OCI-LY1 (cell line): ENCODE data around the gene PDCD1.

ENCODE experiments used
- H2AFZ ChIP-seq: fragments of 200-600 bp; sonication (generic), shearing (Covaris generic); 2 replicates; pipeline ENCODE4 v1.6.0; 2014; ENCODE audit warnings: antibody characterized with exemption, mild to moderate bottlenecking, low read length
- H3F3A ChIP-seq: fragments of 200-600 bp; sonication (generic), shearing (Covaris generic); 2 replicates; pipeline ENCODE4 v1.6.0; 2014; ENCODE audit warnings: mild to moderate bottlenecking, antibody characterized with exemption, low read length, moderate library complexity; ENCODE audit not compliant: insufficient read depth
- H3K27ac ChIP-seq: fragments of 200-600 bp; sonication (generic); 2 replicates; pipeline ENCODE4 v1.5.1; 2014; ENCODE audit warnings: low read length, mixed run types, mild to moderate bottlenecking, low read depth; ENCODE audit not compliant: poor library complexity, severe bottlenecking
- H3K27me3 ChIP-seq: fragments of 200-600 bp; sonication (generic); 2 replicates; pipeline ENCODE4 v1.6.0; 2014; ENCODE audit warnings: antibody characterized with exemption, mild to moderate bottlenecking, low read length, moderate library complexity; ENCODE audit not compliant: insufficient read depth
- H3K36me3 ChIP-seq: fragments of 200-600 bp; sonication (generic); 2 replicates; pipeline ENCODE4 v1.6.1; 2014; ENCODE audit warnings: mild to moderate bottlenecking, antibody characterized with exemption, low read length, moderate library complexity, mixed read lengths; ENCODE audit not compliant: insufficient read depth
- H3K4me1 ChIP-seq: fragments of 200-600 bp; sonication (generic); 2 replicates; pipeline ENCODE4 v1.5.1; 2014; ENCODE audit warnings: mild to moderate bottlenecking, low read length, moderate library complexity; ENCODE audit not compliant: insufficient read depth, severe bottlenecking
- H3K4me2 ChIP-seq: fragments of 200-600 bp; sonication (generic), shearing (Covaris generic); 2 replicates; pipeline ENCODE4 v1.6.1; 2014; ENCODE audit warnings: low read length
- H3K4me3 ChIP-seq: fragments of 200-600 bp; sonication (generic); 2 replicates; pipeline ENCODE4 v1.5.1; 2014; ENCODE audit warnings: low read length, low read depth, mild to moderate bottlenecking, mixed read lengths; ENCODE audit not compliant: poor library complexity, severe bottlenecking
- H3K79me2 ChIP-seq: fragments of 200-600 bp; shearing (Covaris generic); 2 replicates; pipeline ENCODE4 v1.6.1; 2016; ENCODE audit warnings: mixed run types, low read length, mixed read lengths; ENCODE audit not compliant: insufficient read depth
- H3K9ac ChIP-seq: fragments of 200-600 bp; sonication (generic), shearing (Covaris generic); 2 replicates; pipeline ENCODE4 v1.6.1; 2014; ENCODE audit warnings: mild to moderate bottlenecking, low read length, mixed read lengths
- H3K9me2 ChIP-seq: fragments of 200-600 bp; sonication (generic), shearing (Covaris generic); 2 replicates; pipeline ENCODE4 v1.6.1; 2014; ENCODE audit warnings: low read depth, mild to moderate bottlenecking, low read length, mixed read lengths
- H3K9me3 ChIP-seq: fragments of 200-600 bp; shearing (Covaris generic); 2 replicates; pipeline ENCODE4 v1.6.1; 2014; ENCODE audit warnings: low read length, mixed read lengths
- H4K20me1 ChIP-seq: fragments of 200-600 bp; sonication (generic), shearing (Covaris generic); 2 replicates; pipeline ENCODE4 v1.6.0; 2016; ENCODE audit warnings: mild to moderate bottlenecking, low read length; ENCODE audit not compliant: insufficient read depth
- EZH2 ChIP-seq: fragments of 200-600 bp; sonication (generic), shearing (Covaris generic); IDR thresholded peaks from 2 replicates; pipeline ENCODE4 v1.8.0; 2017; ENCODE audit warnings: borderline replicate concordance, mixed run types, mild to moderate bottlenecking, antibody characterized with exemption, low read length, moderate library complexity, mixed read lengths
- TF ChIP-seq, protein P1 (sequence below): fragments of 200-600 bp; sonication (generic), shearing (Covaris generic); IDR thresholded peaks from 2 replicates; pipeline ENCODE4 v1.5.1; 2017; ENCODE audit warnings: mild to moderate bottlenecking, antibody characterized with exemption, low read length, moderate library complexity, mixed read lengths

PDCD1 gene

DNA sequence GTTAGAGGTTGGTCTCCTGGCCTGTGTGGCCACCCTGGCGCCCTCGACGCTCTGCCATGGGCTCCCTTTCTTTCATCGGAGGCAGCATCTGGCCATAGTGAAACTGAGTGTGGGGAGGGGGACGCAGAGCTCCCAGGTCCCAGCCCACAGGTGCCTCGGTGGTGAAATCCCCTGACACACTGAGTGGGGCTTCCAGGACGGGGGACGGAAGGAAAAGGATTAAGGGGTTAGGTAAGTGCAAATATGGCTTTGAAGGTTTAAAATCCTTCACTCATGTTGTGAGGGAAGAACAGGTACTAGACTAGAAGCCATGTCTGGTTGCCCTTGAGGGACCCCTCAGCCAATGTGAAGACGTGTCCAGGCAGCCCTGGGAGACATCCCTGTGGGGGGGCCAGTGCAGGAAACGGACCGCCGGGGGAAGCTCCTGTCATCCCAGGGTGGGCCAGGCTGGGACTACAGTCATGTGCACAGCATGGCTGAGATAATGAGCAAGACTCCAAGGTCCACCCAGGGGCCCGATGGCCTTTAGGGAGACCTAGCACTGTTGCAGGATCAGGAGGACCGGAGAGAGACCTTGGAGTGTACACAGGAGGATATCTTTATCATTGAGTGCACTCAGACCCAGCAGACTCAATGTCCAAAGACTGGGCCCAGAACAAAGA is 47.2 kb upstream of the PDCD1 start:
- H3K27ac ChIP-seq: no peak overlapping the region

DNA sequence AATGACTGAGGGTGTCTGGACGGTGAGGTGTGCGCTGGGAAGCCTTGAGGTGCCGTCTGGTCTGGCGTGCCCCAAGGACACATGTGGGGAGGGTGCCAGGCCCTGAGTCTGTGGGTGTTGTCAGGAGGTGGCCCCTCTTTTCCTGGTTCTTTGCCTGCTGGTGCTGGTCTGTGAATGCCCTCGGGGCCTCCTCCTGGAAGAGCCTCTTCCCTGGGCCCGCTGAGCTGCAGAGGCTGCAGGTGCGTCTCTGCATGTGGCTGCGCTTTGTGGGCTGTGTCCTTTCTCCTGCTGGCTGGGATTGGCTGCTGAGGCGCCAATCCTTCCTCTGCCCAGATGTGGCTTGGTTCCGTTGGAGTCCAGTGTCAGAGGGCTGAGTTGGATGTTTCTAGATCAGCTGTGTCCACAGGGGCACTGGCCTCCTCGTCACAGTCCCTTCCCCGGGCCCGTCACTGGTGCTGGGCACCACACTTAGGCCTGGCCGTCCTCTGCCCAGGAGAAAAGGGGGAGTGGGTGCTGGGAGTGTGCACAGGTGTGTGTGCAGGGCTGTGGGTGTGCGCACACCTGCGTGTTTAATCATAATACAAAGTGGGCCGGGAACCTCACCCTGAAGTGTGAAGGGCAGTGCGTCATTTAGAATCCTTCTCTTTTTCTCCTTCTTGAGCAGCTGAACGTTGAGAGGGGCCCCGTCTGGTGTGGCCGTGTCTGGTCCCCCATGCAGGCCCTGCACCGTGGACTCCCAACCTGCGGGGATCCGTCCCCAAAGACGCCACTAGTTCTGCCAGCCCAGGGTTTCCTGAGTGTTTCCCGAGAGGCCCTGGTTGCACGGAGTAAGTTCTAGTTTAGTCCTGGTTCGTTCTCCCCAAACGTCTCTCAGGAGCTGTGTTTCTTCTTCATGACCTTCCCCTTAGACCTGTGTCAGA is 46.4 kb upstream of the PDCD1 start:
- Histone ChIP-seq H3K4me1 (no peaks in the 10 kb centered on the region), H3K9me3 (no peaks in the 10 kb centered on the region), H3K9ac (no peak overlapping the region), H3K79me2 (no peaks in the 10 kb centered on the region), H3K36me3 (no peaks in the 10 kb centered on the region), H3F3A (no peaks in the 10 kb centered on the region), H3K9me2 (no peaks in the 10 kb centered on the region), H3K4me2 (no peak overlapping the region), H3K4me3 (no peak overlapping the region), H2AFZ (no peak overlapping the region), H3K27me3 (no peaks in the 10 kb centered on the region), H3K27ac (no peak overlapping the region), H4K20me1 (no peaks in the 10 kb centered on the region)
- no peak for TF ChIP-seq EZH2
- TF ChIP-seq, protein P1, sequence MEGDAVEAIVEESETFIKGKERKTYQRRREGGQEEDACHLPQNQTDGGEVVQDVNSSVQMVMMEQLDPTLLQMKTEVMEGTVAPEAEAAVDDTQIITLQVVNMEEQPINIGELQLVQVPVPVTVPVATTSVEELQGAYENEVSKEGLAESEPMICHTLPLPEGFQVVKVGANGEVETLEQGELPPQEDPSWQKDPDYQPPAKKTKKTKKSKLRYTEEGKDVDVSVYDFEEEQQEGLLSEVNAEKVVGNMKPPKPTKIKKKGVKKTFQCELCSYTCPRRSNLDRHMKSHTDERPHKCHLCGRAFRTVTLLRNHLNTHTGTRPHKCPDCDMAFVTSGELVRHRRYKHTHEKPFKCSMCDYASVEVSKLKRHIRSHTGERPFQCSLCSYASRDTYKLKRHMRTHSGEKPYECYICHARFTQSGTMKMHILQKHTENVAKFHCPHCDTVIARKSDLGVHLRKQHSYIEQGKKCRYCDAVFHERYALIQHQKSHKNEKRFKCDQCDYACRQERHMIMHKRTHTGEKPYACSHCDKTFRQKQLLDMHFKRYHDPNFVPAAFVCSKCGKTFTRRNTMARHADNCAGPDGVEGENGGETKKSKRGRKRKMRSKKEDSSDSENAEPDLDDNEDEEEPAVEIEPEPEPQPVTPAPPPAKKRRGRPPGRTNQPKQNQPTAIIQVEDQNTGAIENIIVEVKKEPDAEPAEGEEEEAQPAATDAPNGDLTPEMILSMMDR: no peak

More for the DNA sequence above, 47.2 kb upstream of the PDCD1 start:
- TF ChIP-seq, protein P1: no peak
- TF ChIP-seq EZH2: no peak
- Histone ChIP-seq H3K27me3 (no peaks in the 10 kb centered on the region), H3K36me3 (no peaks in the 10 kb centered on the region), H3K79me2 (no peaks in the 10 kb centered on the region), H2AFZ (no peak overlapping the region), H3K4me2 (no peak overlapping the region), H4K20me1 (no peaks in the 10 kb centered on the region), H3K9me2 (no peaks in the 10 kb centered on the region), H3F3A (no peaks in the 10 kb centered on the region), H3K9ac (no peak overlapping the region), H3K4me1 (no peaks in the 10 kb centered on the region), H3K4me3 (no peak overlapping the region), H3K9me3 (no peaks in the 10 kb centered on the region)

DNA sequence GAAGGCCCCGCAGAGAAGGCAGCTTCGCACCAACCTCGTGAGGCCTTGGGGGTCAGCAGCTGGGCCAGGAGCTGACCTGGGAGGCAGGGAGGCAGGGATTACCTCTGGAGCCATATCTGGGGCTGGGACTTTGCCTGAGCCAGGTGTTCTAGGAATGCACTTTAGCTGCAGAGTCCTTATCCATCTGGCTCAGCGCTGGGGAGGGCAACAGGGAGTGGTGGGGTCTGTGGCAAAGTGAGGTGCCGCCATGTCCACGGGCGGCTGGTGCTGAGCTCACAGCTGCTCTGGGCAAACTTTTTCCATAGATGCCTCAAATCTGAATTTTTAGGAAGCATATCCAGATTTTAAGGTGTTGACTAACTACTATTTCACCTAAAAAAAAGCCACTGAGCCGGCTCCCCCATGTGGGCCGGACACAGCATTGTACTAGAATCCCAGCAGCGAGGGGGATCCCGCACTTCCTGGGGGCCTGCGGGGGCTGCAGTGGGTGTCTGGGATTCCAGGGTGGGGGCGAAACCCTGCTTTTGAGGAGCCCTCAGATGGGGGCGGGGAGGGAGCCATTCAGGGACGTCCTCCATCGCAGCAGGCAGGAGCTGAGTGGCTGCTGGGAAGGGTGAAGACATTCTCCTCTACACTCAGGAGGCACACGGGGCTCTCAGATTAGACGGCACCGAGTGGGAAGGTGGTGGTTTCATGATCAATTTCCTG is 45.5 kb upstream of the PDCD1 start:
- Histone ChIP-seq H3K4me3 (no peak overlapping the region), H3K27ac (no peak overlapping the region), H3K36me3 (no peaks in the 10 kb centered on the region), H3K4me1 (no peaks in the 10 kb centered on the region), H3K9ac (no peak overlapping the region), H3K79me2 (no peaks in the 10 kb centered on the region), H3F3A (no peaks in the 10 kb centered on the region), H3K9me2 (no peaks in the 10 kb centered on the region), H2AFZ (no peak overlapping the region), H3K27me3 (no peaks in the 10 kb centered on the region), H3K9me3 (no peaks in the 10 kb centered on the region), H3K4me2 (no peak overlapping the region), H4K20me1 (no peaks in the 10 kb centered on the region)
- TF ChIP-seq EZH2: no peak
- TF ChIP-seq, protein P1: no peak
